Left renal cortex interstitium (tissue), 4 donors: ENCODE data around the gene KMT5C. TPM values are rescaled to one million over a fixed set of nuclear protein-coding genes. Genes with fewer than 3 reads are reported as not detected.
A peak's percentile ranks its signal among the peaks of the same experiment; 100 is the strongest.

Experiments
- DNase-seq, 4 donors: peaks; one replicate each; pipeline ENCODE4 v3.0.0-alpha.2; 2013; ENCODE audit warnings: low read depth in 4 of 4, low spot score in 2 of 4, missing footprints in 1 of 4
- polyA plus RNA-seq, 4 donors: library from polyadenylated mRNA; unstranded; fragments of 120-200 nt; gene quantifications; one replicate each; pipeline ENCODE4 v1.2.1, GENCODE V29; 2013; ENCODE audit not compliant: insufficient read length in 4 of 4

KMT5C gene
- 10 to 100 TPM; 13.5 to 36.8 (median 27.2) TPM for polyA plus RNA-seq

DNA sequence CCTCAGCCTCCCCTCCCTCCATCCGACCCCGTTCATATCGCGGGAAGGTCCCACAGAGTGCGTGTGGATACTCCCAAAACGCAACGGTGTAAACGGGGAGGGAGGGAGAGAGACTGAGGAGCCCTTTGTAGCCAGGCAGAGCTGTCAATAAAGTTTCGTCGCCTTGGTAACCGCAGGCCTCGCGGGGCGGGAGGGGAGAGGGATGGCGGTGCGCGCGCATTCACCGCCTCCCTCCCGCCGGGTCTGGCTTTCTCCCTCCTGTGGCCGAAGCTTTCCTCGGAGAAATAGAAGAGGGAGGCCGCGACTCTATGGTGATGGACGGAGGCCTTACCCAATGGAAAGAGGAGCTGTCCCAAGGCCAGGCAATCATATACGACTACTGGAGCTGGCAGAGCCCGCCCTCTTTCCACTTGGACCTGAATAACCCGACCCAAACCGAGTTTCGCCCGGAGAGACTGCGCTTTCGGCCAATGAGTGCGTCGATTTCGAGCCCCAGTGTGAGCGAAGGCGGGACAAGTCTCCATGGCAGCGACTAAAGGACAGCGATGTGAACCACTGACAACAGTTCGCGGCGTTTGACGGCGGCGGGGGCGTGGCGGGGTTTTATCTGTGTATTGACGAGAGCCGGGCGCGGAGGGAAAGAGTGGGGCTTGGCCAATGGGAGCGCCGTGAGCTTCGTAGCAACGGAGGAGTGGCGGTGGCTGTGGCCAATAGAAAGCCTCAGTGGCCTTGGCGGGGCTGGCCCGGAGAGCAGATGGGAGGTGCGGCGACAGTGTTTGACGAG lies at the start of gene KMT5C:
Gene KMT5C (plus strand): TSS at position 772 of the 784 bp plus-strand sequence. CDS start 2,061 bp downstream, outside the sequence.
- DNase-seq = peak; percentile 100

DNA sequence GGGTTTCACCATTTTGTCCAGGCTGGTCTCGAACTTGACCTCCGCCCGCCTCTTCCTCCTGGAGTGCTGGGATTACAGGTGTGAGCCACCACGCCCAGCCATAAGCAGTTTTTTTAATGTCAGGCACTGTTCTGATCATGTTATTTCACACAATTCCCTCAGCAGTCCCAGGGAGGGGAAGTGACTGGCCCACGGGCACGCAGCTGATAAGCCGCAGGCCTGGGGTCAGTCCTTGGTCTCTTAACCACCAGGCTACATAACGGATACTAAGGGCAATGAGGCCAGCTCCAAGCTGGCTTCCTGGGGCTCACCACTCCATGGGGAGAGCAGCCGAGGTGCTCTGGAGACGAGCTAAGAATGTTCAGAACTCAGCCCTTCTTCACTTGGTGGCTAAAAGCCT lies 42.4 kb upstream of the KMT5C start:
- DNase-seq = no peak

DNA sequence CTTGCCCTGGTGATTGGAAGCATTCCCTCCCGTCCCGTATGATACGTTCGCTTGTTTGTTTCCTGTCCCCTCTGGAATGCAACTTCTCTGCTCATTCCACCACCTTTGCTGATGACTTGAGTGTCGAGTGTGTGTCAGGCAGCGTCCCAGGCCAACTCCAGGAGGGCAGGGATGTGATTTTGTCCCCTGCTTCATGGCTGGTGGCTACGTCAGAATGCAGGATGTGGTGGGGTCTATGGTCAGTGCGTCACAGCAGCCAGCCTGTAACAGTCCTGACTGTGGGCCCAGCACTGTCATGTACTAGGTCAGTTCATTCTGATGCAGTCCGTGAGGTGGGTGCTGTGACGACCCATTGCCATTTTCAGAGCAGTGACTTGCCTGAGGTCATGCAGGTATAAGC lies 39.7 kb upstream of the KMT5C start:
- no peak for DNase-seq

DNA sequence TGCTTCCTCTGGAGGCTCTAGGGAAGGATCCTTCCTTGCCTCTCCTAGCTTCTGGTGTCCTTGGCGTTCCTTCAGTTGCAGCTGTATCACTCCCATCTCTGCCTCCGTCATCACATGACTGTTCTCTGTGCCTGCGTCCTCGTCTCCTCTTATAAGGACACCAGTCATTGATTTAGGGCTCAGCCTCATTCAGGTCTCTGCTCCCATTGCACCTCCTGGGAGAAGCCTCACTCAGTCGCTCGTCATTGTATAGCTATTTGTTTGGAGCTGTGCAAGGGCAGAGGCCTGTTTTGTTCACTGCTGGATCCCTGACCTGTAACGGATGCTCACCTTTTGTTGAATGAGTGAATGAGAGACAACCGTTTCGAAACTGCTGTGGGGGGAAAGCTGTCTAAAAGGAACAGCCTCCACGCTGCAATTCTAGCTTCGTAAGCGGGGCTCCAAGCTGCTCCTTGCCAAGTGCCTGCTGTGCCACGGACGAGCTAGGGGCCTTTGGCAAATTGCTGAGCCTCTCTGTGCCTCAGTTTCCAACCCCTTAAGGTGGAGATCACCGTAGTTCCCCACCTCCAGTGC lies 38.7 kb upstream of the KMT5C start:
- no peak for DNase-seq

DNA sequence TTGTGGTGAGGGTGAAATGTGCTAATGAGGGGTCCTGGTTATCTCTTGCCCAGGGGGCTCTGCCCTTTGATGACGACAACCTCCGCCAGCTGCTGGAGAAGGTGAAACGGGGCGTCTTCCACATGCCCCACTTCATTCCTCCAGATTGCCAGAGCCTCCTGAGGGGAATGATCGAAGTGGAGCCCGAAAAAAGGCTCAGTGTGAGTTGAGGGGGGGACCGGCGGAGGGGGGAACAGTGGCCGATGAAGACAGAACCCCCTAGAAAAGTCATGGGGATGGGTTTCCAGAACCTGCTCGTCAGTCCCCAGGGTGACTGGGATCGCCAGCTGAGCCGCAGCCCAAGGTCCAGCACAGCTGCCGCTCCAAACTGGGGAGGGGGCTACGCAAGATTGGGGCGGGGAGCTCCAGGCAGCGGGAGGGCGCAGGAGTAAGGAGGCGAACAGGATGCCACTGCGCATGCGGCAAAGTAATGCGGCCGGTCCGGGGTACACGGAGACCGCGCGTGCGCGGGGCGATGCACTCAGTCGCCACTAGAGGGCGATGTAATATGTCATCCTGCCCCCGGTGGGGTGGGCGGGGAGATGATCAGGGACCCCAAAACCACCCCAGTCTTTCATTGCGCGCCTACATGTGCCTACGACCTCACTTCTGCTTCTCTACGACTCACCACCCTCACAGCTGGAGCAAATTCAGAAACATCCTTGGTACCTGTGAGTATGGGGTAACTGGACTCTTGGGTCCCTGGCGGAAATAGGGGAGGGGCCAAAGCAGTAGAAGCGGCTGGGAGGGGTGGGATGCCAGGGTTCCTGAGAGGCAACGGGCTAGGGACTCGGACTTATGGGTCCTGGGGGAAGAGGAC lies 38.0 kb upstream of the KMT5C start:
- peak in 3 of 4 donors; percentile 59 to 76 (median 74) for DNase-seq

DNA sequence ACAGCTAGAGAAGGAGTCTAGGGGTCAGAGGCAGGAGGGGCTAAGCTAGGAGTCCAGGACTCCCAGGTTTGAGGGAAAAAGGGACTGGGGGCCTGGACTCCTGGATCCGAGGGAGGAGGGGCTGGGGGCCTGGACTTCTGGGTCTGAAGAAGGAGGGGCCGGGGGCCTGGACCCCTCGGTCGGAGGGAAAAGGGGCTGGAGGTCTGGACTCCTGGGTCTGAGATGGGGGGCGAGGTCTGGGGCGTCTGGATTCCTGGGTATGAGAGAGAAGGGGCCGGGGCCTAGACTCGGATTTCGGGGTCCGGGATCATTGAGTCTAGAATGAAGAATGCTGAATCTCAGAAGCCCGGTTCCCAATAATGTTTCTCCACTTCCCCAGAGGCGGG lies 37.4 kb upstream of the KMT5C start:
- DNase-seq = no peak

DNA sequence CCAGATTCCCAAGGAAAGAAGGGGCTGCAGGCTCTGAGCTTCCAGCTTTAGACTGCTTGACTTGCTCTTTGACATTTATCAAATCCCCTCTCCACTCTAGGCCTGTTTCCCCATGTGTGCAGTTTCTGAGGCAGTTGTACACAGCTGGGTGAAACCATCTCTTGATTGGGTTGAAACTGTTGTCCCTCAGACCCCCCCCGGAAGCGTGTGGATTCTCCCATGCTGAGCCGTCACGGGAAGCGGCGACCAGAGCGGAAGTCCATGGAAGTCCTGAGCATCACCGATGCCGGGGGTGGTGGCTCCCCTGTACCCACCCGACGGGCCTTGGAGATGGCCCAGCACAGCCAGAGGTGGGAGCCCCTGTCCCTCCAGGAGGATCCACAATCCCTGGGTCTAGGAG lies 36.2 kb upstream of the KMT5C start:
- no peak for DNase-seq

DNA sequence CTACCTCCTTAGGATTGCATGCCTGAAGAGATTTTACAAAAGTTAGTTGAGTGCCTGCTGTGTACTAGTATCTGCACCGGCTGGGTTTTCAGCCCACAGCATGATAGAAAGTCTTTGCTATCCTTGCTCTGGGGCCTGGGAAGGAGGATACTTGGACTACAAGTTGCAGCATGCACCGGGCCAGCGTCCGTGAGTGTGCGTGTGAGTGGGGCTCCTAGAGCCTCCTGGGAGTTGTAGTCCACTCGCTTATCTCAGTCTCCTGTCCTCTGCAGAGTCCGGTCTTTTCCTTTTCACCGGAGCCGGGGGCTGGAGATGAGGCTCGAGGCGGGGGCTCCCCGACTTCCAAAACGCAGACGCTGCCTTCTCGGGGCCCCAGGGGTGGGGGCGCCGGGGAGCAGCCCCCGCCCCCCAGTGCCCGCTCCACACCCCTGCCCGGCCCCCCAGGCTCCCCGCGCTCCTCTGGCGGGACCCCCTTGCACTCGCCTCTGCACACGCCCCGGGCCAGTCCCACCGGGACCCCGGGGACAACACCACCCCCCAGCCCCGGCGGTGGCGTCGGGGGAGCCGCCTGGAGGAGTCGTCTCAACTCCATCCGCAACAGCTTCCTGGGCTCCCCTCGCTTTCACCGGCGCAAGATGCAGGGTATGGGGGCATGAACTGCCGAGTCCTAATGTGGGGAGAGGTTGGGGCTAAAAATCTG lies 35.2 kb upstream of the KMT5C start:
- no peak for DNase-seq

DNA sequence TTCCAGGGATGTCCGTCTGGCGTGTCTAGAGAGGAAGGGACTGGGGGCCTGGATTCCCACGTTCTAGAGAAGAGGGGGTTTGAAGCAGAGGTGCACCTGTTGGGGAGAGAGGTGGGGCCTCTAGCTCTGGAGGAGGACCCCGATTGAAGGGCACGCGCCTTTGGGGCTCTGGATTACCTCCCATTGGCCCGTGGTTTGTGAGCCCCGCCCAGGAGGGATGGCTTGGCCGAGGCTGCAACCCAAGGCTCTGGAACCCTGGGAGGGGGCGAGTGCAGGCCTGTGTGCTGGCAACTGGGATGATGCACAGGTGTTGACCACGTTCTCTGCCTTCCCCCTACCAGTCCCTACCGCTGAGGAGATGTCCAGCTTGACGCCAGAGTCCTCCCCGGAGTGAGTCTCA lies 34.7 kb upstream of the KMT5C start:
- no peak for DNase-seq

DNA sequence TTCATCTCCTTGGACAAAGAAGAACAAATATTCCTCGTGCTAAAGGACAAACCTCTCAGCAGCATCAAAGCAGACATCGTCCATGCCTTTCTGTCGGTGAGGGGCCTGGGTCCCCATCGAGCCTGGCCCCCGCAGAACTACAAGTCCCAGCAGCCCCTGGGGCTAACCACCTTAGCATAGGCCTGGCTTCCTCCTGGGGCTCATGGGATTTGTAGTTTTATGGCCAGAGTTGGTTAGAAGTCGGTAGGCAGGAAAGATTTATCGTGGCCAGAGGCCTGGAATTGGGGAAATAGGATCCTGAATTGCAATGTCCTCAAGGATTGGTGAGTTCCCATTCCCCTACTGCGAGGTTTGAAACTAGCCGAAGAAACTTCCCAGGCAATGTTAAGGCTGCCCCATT lies 34.2 kb upstream of the KMT5C start:
- no peak for DNase-seq

DNA sequence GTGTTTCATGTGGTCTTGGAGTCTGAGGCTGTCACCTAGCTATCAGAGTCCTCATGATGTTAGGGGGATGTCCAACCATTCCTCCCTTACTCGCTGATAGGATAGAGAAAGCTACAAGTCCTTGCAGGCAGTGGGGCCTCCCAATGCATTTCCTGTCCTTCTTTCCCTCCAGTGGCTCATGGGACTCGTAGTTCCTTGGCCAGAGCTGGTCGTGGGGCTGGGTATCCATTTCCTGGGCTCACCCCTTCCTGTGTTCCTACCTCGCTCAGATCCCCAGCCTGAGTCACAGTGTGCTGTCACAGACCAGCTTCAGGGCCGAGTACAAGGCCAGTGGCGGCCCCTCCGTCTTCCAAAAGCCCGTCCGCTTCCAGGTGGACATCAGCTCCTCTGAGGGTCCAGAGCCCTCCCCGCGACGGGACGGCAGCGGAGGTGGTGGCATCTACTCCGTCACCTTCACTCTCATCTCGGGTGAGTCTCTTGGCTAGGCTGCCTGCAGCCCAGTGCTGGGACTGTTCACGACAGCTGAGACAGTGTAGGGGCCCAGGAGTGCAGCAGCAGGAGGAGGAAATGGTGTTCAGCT lies 33.6 kb upstream of the KMT5C start:
- DNase-seq = no peak

DNA sequence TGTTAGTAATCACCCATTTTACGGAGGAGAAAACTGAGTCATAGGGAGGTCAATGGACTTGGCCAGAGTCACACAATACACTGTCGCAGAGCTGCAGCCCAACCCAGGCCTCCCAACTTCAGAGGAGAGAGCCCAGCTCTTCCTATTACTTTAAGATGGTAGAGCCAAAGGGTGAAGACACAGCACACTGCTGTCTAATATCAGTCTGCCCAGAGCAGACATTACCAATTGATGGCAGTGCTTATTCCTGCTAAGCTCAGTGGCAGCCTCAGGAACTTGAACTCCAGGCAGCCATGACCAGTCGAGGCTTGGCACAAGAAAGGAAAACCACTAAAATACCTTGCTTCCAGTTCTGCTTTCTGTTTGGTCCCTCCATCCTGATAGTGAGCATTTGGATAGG lies 33.0 kb upstream of the KMT5C start:
- no peak for DNase-seq

DNA sequence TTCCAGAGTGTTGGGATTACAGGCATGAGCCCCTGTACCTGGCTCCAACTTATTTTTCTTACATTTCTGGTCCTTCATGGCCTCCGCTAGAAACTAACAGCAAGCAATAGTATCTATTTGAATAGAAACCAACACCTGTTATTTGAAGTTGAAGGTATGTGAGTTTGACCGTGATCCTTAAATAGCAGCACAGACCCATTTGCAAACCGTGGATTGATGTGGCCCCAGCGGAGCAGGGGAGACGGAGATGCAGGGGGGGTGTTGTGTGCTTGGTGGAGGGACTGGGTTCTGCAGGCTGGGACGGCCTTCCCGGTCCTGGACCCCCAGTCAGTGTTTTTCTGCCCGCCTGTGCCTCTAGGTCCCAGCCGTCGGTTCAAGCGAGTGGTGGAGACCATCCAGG lies 31.4 kb upstream of the KMT5C start:
- no peak for DNase-seq

DNA sequence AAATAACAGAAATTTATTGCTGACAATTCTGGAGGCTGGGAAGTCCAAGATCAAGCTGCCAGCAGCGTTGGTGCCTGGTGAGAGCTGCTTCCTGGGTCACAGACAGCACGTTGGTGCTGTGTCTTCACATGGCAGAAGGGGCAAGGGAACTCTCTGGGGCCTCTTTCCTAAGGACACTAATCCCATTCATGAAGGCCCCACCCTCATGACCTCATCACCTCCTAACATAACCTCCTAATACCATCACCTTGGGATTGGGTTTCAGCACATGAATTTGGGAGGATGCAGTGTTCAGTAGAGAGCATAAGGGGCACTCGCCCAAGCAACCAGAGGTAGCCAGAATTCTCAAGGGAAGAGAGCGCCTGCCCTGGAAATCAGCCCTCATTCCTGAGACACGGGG lies 30.2 kb upstream of the KMT5C start:
- no peak for DNase-seq

DNA sequence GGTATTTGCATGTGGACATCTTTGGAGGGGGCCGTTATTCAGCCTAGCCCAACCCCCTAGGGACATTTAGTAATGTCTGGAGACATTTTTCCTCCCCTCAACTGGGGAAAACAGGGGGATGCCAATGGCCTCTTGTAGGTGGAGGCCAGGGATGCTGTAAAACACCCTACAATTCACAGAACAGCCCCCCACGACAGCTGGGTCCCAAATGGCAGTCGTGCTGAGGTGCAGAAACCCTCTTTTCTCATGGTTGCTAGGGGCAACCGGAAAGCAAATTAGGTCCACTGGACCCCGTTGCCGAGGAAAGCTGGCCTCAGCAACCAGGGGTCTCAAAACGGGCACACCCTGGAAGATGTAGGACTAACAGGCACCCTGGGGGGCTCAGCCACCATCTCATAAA lies 29.2 kb upstream of the KMT5C start:
- DNase-seq = no peak

DNA sequence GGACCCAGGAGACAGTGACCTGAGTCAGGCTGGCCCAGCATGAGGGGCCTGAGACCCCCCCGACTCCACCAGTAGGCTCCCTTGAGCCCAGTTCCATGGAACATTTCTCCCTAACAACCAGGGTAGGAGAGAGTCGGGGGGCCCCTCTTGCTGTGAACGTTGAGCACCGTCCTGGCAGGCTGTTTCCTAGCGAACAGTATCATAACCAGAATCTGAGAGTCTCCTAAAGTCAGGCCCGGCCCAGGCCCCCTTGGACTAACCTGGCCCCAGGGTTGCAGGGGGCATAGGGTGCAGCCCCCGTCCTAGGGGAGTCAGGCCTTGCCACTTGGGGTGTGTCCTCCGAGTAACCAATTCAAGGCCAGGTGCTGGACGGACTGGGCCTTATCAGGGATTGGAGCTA lies 28.3 kb upstream of the KMT5C start:
- no peak for DNase-seq

DNA sequence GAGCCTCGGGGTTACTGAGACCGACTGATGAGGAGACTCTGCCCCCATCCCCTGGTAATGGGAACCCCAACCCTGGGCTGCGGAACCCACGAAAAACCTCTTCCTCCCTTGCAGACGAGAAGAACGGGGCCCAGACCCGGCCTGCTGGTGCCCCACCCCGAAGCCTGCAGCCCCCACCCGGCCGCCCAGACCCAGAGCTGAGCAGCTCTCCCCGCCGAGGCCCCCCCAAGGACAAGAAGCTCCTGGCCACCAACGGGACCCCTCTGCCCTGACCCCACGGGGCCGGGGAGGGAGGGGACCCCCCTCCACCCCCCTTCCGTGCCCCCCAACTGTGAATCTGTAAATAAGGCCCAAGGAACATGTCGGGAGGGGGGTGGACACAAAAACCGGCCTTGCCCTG lies 27.9 kb upstream of the KMT5C start:
- no peak for DNase-seq

DNA sequence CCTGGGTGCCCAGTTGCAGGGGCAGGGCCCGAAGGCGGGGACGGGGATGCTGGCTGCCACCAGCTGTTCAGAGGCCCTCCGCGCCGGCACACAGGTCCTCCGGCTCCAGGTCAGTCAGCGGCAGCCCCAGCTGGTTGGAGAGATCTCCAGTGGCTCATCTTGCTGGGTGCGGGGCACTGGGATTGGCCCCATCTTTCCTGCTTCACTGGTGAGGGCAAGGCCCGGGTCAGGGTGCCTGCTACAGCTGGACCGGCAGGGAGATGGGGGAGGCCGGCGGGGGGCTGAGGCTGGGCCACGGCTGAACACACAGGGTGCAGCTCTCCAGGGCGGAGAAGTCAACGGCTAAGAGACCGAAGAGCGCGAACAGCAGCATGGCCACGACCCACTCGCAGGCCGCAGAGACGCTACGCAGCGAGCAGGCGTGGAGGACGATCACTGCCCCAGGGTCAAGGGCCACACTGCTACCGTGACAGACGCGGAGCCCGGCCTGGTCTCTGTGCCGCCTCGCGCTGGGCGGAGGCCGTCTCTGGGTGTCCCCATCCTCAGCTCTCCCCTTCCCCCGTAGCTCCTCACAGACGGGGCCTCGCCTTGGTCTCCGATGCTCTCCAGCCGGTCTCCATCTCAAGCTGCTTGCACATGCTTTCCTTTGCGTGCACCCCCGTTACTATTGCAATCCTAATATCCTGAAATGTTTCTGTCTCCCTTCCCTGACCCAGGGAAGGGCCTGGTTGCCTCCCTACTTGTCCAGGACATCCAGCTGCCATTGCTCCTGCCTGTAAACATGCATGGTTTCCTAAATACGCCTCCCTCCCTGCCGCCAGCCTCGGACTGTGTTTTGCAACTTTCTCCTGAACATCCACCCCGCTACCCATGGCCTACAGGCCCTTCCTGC lies 26.8 kb upstream of the KMT5C start:
- DNase-seq = no peak

DNA sequence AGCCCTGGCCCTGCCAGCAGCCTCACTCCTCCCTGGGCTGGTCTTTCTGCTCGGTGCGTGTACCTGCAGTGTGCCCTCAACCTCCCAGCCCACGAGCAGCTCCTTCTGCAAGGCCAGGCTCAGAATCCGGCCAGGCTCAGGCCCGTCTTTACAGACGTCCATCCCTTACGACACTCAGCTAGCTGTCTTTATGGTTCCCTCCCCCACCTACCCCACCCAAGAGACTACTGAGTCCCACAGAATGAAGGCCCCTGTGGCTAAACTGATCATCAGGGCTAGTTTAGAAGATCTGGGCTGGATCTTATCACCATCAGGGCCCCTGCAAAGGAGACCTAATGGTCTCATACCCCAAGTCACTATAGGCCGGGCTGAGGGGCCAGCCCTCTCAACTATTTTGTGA lies 25.3 kb upstream of the KMT5C start:
- no peak for DNase-seq
